Lower leg skin (tissue), 4 donors: ENCODE data around the gene DSP. TPM values are rescaled to one million over a fixed set of nuclear protein-coding genes. Genes with fewer than 3 reads are reported as not detected.

Source experiments
- DNase-seq, 2 donors: peaks; one replicate each; pipeline ENCODE4 v3.0.0-alpha.2; 2019; ENCODE audit warnings: low spot score in 2 of 2
- H3K4me3 ChIP-seq: fragments of 200-600 bp; sonication (generic); 2 replicates; pipeline ENCODE4 v1.5.1; 2017; ENCODE audit warnings: mild to moderate bottlenecking, low read depth; ENCODE audit not compliant: poor library complexity, severe bottlenecking
- POLR2A ChIP-seq, 2 donors: fragments of 450-650 bp; IDR thresholded peaks; one replicate each; pipeline ENCODE4 v1.6.1; 2016 to 2017; ENCODE audit warnings: antibody characterized with exemption in 2 of 2, mild to moderate bottlenecking in 1 of 2, moderate library complexity in 1 of 2
- WGBS, 2 donors: methylation state at CpG; one replicate each; pipeline ENCODE4 v1.1.5; 2018; 5-methylcytosine and 5-hydroxymethylcytosine counted together
- intact Hi-C: fragments of 100-400 bp; cut with DNase I; formaldehyde crosslinking; loops from one replicate; pipeline ENCODE4 v1.15.0; 2023; ENCODE audit warnings: low total_unique reads
- total RNA-seq, 4 donors: library from RNA; depleted of rRNA; stranded (reverse); fragments of >200 nt; gene quantifications; one replicate each; pipeline ENCODE4 v1.1.0, GENCODE V29; 2016
- TF ChIP-seq, protein P1 (sequence below), 3 donors: fragments of 450-650 bp; IDR thresholded peaks; one replicate each; pipeline ENCODE4 v1.5.1; 2016; ENCODE audit warnings: antibody characterized with exemption in 3 of 3, mild to moderate bottlenecking in 3 of 3, moderate library complexity in 2 of 3

The DSP gene
- total RNA-seq, 4 donors from 2014 or later: 2,143 to 2,497 (median 2,321) TPM

DNA sequence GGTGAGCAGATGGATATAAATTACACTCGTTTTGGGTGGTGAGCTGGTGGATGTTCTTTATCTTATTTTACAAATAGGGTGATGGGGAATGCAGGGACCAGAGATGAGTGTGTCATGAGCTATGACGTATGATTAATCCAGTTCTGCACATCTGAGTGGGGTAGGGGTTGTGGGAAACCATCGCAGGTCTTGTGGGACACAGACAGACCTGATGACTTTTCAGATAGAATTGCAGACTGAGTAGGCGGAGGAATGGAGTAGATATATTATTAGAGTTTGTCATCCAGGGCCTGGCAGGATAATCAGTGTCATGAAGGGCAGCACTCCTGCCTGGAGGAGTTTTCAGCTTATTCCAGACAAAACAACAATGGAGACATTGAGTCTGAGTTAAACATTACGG lies 12.9 kb upstream of the DSP start:
- TF ChIP-seq, protein P1, sequence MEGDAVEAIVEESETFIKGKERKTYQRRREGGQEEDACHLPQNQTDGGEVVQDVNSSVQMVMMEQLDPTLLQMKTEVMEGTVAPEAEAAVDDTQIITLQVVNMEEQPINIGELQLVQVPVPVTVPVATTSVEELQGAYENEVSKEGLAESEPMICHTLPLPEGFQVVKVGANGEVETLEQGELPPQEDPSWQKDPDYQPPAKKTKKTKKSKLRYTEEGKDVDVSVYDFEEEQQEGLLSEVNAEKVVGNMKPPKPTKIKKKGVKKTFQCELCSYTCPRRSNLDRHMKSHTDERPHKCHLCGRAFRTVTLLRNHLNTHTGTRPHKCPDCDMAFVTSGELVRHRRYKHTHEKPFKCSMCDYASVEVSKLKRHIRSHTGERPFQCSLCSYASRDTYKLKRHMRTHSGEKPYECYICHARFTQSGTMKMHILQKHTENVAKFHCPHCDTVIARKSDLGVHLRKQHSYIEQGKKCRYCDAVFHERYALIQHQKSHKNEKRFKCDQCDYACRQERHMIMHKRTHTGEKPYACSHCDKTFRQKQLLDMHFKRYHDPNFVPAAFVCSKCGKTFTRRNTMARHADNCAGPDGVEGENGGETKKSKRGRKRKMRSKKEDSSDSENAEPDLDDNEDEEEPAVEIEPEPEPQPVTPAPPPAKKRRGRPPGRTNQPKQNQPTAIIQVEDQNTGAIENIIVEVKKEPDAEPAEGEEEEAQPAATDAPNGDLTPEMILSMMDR (IDR thresholded peaks at IDR 0.05): no peak
- 57 to 58% methylated on average over 5 of the region's 5 CpGs for WGBS, 2 donors
- no peak for DNase-seq
- intact Hi-C loops: no loop called here
- no peak overlapping the region for H3K4me3 ChIP-seq

DNA sequence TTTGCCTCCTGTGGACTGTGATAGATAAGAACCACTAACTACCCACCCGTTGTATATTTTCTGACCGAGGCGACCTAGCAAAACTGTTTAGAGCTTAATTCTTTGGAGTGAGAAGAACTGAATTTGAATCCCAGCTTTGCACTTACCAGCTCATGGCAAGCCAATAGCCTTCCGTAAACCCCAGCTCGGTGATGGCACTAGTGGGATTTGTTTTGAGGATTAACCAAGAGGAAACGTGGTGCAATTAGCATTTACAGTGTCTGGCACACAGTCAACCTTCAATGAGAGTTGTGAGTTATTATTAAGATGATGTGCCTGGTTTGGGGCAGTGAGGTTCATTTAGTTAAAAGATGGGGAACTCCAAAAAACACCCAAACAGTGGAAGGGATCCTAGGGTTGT lies 12.3 kb upstream of the DSP start:
- intact Hi-C loops: no loop called here
- TF ChIP-seq POLR2A (IDR thresholded peaks at IDR 0.05): no peak
- TF ChIP-seq, protein P1 (IDR thresholded peaks at IDR 0.05): no peak
- 51 to 62% methylated on average over 6 of the region's 6 CpGs for WGBS, 2 donors
- DNase-seq: no peak
- H3K4me3 ChIP-seq: no peak overlapping the region

DNA sequence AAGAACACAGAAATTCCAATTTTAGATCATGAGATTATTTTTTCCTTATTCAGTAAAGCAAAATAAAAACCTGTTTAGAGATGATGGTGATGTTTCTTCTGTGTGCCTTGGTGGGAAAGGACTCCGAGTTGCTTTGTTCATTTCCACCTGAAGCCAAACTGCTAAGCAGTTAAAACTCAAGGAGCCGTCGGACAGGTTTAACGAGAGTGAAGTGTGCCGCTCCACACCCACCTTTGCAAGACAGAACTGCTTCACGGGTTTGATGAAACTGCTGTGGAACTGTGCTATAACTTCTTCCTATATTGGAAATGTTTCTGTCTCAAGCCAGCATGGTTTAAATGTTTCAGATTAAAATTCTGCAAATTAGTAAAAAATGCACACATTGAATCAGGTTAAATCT lies 9.2 kb upstream of the DSP start:
- 36 to 44% methylated on average over 6 of the region's 6 CpGs for WGBS, 2 donors
- DNase-seq: peak in 1 of 2 donors; percentile 67
- H3K4me3 ChIP-seq: no peak overlapping the region
- no peak for TF ChIP-seq POLR2A (IDR thresholded peaks at IDR 0.05)
- TF ChIP-seq, protein P1 (IDR thresholded peaks at IDR 0.05): no peak
- intact Hi-C loops: no loop called here

DNA sequence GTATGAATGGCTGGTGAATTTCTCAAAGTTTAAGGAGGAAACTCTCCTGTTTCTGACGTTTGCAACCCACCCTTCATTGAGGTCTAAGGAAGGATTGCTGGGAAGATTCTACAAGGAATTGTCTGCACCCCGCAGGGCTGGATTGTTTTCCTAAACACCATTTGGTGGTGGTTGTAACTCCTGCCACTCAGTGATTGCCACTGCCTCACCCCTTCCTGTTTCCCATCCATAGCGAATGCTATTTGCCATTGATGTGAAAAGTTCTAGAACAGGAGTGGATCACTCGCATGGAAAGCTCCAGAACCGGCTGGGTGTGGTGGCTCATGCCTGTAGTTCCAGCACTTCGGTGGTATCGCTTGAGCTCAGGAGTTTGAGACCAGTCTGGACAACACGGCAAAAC lies 8.7 kb upstream of the DSP start:
- H3K4me3 ChIP-seq: no peak overlapping the region
- no peak for DNase-seq
- intact Hi-C loops: no loop called here
- no peak for TF ChIP-seq POLR2A (IDR thresholded peaks at IDR 0.05)
- TF ChIP-seq, protein P1 (IDR thresholded peaks at IDR 0.05): no peak
- WGBS, 2 donors: 19 to 23% methylated on average over 8 of the region's 8 CpGs

DNA sequence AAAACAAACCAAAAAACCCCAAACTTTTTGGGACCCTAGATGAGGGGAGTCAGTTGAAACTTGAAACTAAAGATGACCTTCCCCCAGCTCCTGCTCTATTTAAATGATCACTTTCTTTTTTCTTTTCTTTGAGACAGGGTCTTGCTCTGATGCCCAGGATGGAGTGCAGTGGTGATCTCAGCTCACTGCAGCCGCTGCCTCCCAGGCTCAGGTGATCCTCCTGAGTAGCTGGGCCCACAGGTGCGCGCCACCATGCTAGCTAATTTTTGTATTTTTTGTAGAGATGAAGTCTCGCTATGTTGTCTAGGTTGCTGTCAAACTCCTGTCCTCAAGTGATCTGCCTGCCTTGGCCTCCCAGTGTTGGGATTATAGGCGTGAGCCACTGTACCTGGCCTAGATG lies 7.3 kb upstream of the DSP start:
- no peak for DNase-seq
- no peak for TF ChIP-seq POLR2A (IDR thresholded peaks at IDR 0.05)
- TF ChIP-seq, protein P1 (IDR thresholded peaks at IDR 0.05): no peak
- intact Hi-C loops: no loop called here
- 95 to 96% methylated on average over 5 of the region's 5 CpGs for WGBS, 2 donors
- no peak overlapping the region for H3K4me3 ChIP-seq

DNA sequence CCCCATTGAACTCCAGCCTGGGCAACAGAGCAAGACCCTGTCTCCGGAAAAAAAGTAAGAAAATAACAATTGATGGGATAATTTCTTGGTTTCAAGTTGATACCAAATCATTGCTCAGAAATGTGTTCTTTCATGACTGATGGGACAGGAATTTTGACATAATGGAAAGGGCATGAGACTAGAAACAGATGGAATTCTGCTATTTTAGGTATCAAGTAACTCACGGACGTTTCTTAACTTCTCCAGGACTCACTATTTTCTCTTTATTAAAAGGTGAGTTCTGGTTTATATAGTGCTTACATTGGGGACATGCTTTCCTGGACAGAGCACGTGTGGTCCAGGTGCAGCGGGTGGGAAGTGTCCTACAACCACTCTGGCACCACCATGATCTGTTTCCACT lies 6.0 kb upstream of the DSP start:
- intact Hi-C loops: no loop called here
- TF ChIP-seq, protein P1 (IDR thresholded peaks at IDR 0.05): no peak
- TF ChIP-seq POLR2A (IDR thresholded peaks at IDR 0.05): no peak
- 77 to 88% methylated on average over 5 of the region's 5 CpGs for WGBS, 2 donors

More for the DNA sequence above, 6.0 kb upstream of the DSP start:
- DNase-seq: no peak
- no peak overlapping the region for H3K4me3 ChIP-seq
